GM12878 (cell line): ENCODE results near the gene SEPTIN1. TPM values are rescaled to one million over a fixed set of nuclear protein-coding genes. Genes with fewer than 3 reads are reported as not detected.
"Not testable (repeated sequence)": the region's sequence is repeated elsewhere in the genome, so short reads cannot be mapped to it uniquely, and the experiment has no call there.

Experiments
- ATAC-seq: fragments of 200-7000 bp; cut with Tn5 transposase; 3 replicates; pipeline ENCODE4 v1.9.1; 2020; ENCODE audit warnings: mild to moderate bottlenecking, moderate library complexity
- BruUV-seq: library from RNA; stranded (reverse); fragments of 400-500 nt; replicated peaks from 2 replicates; lab custom pipeline; 2021; lab: Mats Ljungman, UMichigan
- CTCF ChIA-PET: fragments of 300-600 bp; sonication (Branson Sonifier 250); formaldehyde crosslinking; extraction: SDS; loops from one replicate; lab custom pipeline; 2021; ENCODE audit warnings: inconsistent platforms; lab: Yijun Ruan, JAX
- POLR2A ChIA-PET: fragments of 350-600 bp; formaldehyde crosslinking; extraction: SDS; loops from one replicate; lab custom pipeline; 2021; ENCODE audit warnings: inconsistent platforms; lab: Charles Lee
- RAD21 ChIA-PET: fragments of 300-600 bp; sonication (Branson Sonifier 250); formaldehyde crosslinking; loops from one replicate; lab custom pipeline; 2023; ENCODE audit warnings: antibody characterized with exemption; ENCODE audit not compliant: unreplicated experiment; lab: Charles Lee
- SMC1A ChIA-PET: fragments of 300-600 bp; sonication (Branson Sonifier 250); formaldehyde crosslinking; loops from one replicate; lab custom pipeline; 2023; ENCODE audit not compliant: unreplicated experiment, uncharacterized antibody; lab: Charles Lee
- DNase-seq: peaks from one replicate; pipeline ENCODE4 v3.0.0-alpha.2; 2011; ENCODE audit warnings: low read depth, low spot score
- FAIRE-seq: peaks from 3 replicates; lab custom pipeline; 2011; peaks lifted over from hg19 to GRCh38; lab: Jason Lieb, UNC
- H2AFZ ChIP-seq: 2 replicates; pipeline ENCODE4 v1.6.0; 2011; ENCODE audit warnings: low read depth, low read length, control low read depth; ENCODE audit not compliant: control insufficient read depth
- H3K27ac ChIP-seq: 2 replicates; pipeline ENCODE4 v1.5.1; 2011; ENCODE audit warnings: control low read depth; ENCODE audit not compliant: control insufficient read depth, insufficient read depth
- H3K27me3 ChIP-seq, 2 experiments: replicated peaks in 1 of 2; 2 replicates each; pipeline versions ENCODE4 v1.6.0 to v1.6.1; 2011; ENCODE audit warnings: low read length in 1 of 2; ENCODE audit not compliant: control insufficient read depth in 2 of 2, insufficient read depth in 2 of 2
- H3K36me3 ChIP-seq, 2 experiments: 2 replicates each; pipeline ENCODE4 v1.5.1; 2011; ENCODE audit warnings: low read length in 1 of 2; ENCODE audit not compliant: control insufficient read depth in 2 of 2, insufficient read depth in 2 of 2
- H3K4me1 ChIP-seq: 2 replicates; pipeline ENCODE4 v1.6.1; 2011; ENCODE audit warnings: mild to moderate bottlenecking, low read length, moderate library complexity, mixed read lengths; ENCODE audit not compliant: control insufficient read depth, insufficient read depth
- H3K4me2 ChIP-seq: 2 replicates; pipeline ENCODE4 v1.6.0; 2011; ENCODE audit warnings: control low read depth; ENCODE audit not compliant: control insufficient read depth, insufficient read depth
- H3K4me3 ChIP-seq: fragments of 200-600 bp; sonication (generic); 2 replicates; pipeline ENCODE4 v1.5.1; 2016
- H3K79me2 ChIP-seq: 2 replicates; pipeline ENCODE4 v1.6.0; 2011; ENCODE audit warnings: low read length; ENCODE audit not compliant: control insufficient read depth, insufficient read depth
- H3K9ac ChIP-seq: 2 replicates; pipeline ENCODE4 v1.8.0; 2011; ENCODE audit warnings: low read length, control low read depth, mixed read lengths; ENCODE audit not compliant: control insufficient read depth, insufficient read depth
- H3K9me3 ChIP-seq: replicated peaks from 3 replicates; pipeline ENCODE4 v1.5.1; 2011; ENCODE audit warnings: mild to moderate bottlenecking, low read length; ENCODE audit not compliant: control insufficient read depth, insufficient read depth
- H4K20me1 ChIP-seq: 2 replicates; pipeline ENCODE4 v1.6.0; 2011; ENCODE audit not compliant: control insufficient read depth, insufficient read depth
- BHLHE40 ChIP-seq, 2 experiments: fragments of 450-650 bp in 1 of 2; IDR thresholded peaks; 2 replicates each; pipeline ENCODE4 v1.6.1; 2011 to 2017; ENCODE audit warnings: low read depth in 2 of 2, borderline replicate concordance in 1 of 2, improper control_type of control experiment in 1 of 2, low read length in 1 of 2, mild to moderate bottlenecking in 1 of 2
- IKZF2 ChIP-seq, 2 experiments: fragments of 450-650 bp; IDR thresholded peaks; 2 replicates each; pipeline ENCODE4 v1.6.1; 2017; ENCODE audit warnings: mild to moderate bottlenecking in 2 of 2, moderate library complexity in 2 of 2
- MTA2 ChIP-seq: fragments of 450-650 bp; IDR thresholded peaks from 2 replicates; pipeline ENCODE4 v1.6.1; 2016; ENCODE audit warnings: low read depth, mild to moderate bottlenecking, moderate library complexity
- NKRF ChIP-seq: fragments of 450-650 bp; conservative IDR thresholded peaks from 2 replicates; pipeline ENCODE4 v1.6.1; 2017; ENCODE audit warnings: mild to moderate bottlenecking, moderate library complexity
- RAD51 ChIP-seq: fragments of 450-650 bp; IDR thresholded peaks from 2 replicates; pipeline ENCODE4 v1.6.1; 2016; ENCODE audit warnings: moderate library complexity, mild to moderate bottlenecking, inconsistent platforms
- SPI1 ChIP-seq: IDR thresholded peaks from 2 replicates; pipeline ENCODE4 v1.6.1; 2011; ENCODE audit warnings: low read depth, mild to moderate bottlenecking, low read length, moderate library complexity, borderline replicate concordance; ENCODE audit not compliant: insufficient read depth
- WGBS: methylation state at CpG from one replicate; pipeline ENCODE4 v1.1.6; 2016; ENCODE audit warnings: low lambda C conversion rate; ENCODE audit not compliant: insufficient replicate concordance, insufficient coverage; ENCODE audit errors: missing lambda C conversion rate; 5-methylcytosine and 5-hydroxymethylcytosine counted together
- in situ Hi-C: fragments of 300-500 bp; cut with MboI; formaldehyde crosslinking; loops from 9 replicates; pipeline ENCODE4 v1.14.3; 2018; ENCODE audit warnings: mixed read lengths
- intact Hi-C: fragments of 100-400 bp; cut with micrococcal nuclease; formaldehyde crosslinking; loops from one replicate; pipeline ENCODE4 v1.14.2; 2022; ENCODE audit not compliant: unreplicated experiment
- polyA plus RNA-seq, 11 experiments: library from polyadenylated mRNA; depleted of rRNA in 4 of 11; unstranded in 6 of 11; stranded (reverse) in 5 of 11; fragments of >200 nt; fragmentation: Nextera tagmentation in 4 of 11; fragmentation: Illumina TruSeq in 1 of 11; extraction: Ambion mirVana in 4 of 11; extraction: Trizol in 1 of 11; gene quantifications; 1 replicate in 1 of 11; 2 replicates in 10 of 11; pipeline versions ENCODE4 v1.2.1 to v1.2.3, GENCODE V29; 2011 to 2016; ENCODE audit warnings: inconsistent platforms in 2 of 11, missing spikeins in 2 of 11, low read depth in 1 of 11
- small RNA-seq: library from RNA; depleted of rRNA; stranded (forward); fragments of <200 nt; gene quantifications from one replicate; pipeline ENCODE3, GENCODE V24; 2014
- total RNA-seq, 4 experiments: library from RNA; depleted of rRNA in 3 of 4; stranded (reverse); fragments of >200 nt in 3 of 4; fragmentation: Illumina TruSeq in 1 of 4; extraction: Trizol in 1 of 4; gene quantifications; 2 replicates each; pipeline versions ENCODE4 v1.2.1 to v1.2.3, GENCODE V29; 2013 to 2021

Gene SEPTIN1
- total and polyA plus RNA-seq, 10 of the 15 experiments (the other 5 are each of a cell fraction or from before 2014, with no cell fraction given) = 2.8 to 153 (median 94.1) TPM

GRCh38 chr16:30335028-30335597, 47.2 kb downstream of the SEPTIN1 start (continued):
- TF ChIP-seq NKRF = peak; percentile 74

- Histone ChIP-seq H3K4me3 (peak overlapping the region; percentile 62; the same call in 1 of the 2 replicates), H3K9ac (peak overlapping the region; percentile 27; the same call in 1 of the 2 replicates), H3K27ac (peak overlapping the region; percentile 25)
- FAIRE-seq, BruUV-seq, H3K27me3 ChIP-seq, H3K4me2 ChIP-seq, H3K4me1 ChIP-seq, intact Hi-C loops, H3K79me2 ChIP-seq, in situ Hi-C loops, H4K20me1 ChIP-seq, DNase-seq, H3K36me3 ChIP-seq, H2AFZ ChIP-seq, H3K9me3 ChIP-seq: not testable (repeated sequence)
- 1% methylated on average over 6 of the region's 33 CpGs for WGBS
- ChIA-PET CTCF (interaction anchor here (1.5 kb wide), 1 partner anchor 36 kb away, joined by 5 read pairs; the partner anchor contains the start of gene TBC1D10B), SMC1A (interaction anchor here (0.9 to 1.6 kb wide), 2 partner anchors 20 to 37 kb away, joined by 5 to 6 read pairs; partner anchors contain the start of gene CD2BP2), POLR2A (interaction anchor here (0.8 to 2.4 kb wide), 4 partner anchors 20 to 299 kb away, joined by 3 to 9 read pairs (median 4); no protein-coding TSS in a partner anchor), RAD21 (interaction anchor here (0.6 to 2.1 kb wide), 5 partner anchors 16 to 242 kb away, joined by 3 to 8 read pairs (median 4); no protein-coding TSS in a partner anchor)
- ATAC-seq = peak; percentile 97
- TF ChIP-seq NKRF (peak; percentile 42; the same call in 1 of the 2 replicates), MTA2 (peak; percentile 14; the same call in 1 of the 2 replicates), SPI1 (peak; percentile 19; the same call in 1 of the 2 replicates), RAD51 (peak; percentile 30; the same call in 1 of the 2 replicates), IKZF2 (IDR thresholded peaks at IDR 0.05) (0 out of 4 replicates have a peak, but pooled peaks of 1 of the 2 experiments have one; percentile 12), BHLHE40 (IDR thresholded peaks at IDR 0.05; ENCODE audit: borderline replicate concordance in 1 of 2, low read depth in 2 of 2, low read length in 1 of 2) (peak; percentile 51 to 76; a peak in 3 of 4 replicates)
These were observed 47.8 kb downstream of the SEPTIN1 start for GRCh38 chr16:30334473-30334989.

Small RNA genes within 50 kb of the gene (small RNA-seq; reads per million reads assigned to genes)
- 0.70 reads per million, percentile 19 among the genes with 10 or more reads in this experiment for gene RF00406

Other genes starting within 250 kb of the SEPTIN1 start
Only the 7 nearest of the 19 such genes appear.
- 25.1 and 27.9 TPM in 2 replicates for gene CD2BP2, start 27.3 kb downstream of the SEPTIN1 start, total RNA-seq (2014; rRNA removed)
- gene CD2BP2, start 27.3 kb downstream of the SEPTIN1 start, total RNA-seq (2014; rRNA removed; fragmentation: Illumina TruSeq; extraction: Trizol) = 26.5 and 29.3 TPM in 2 replicates
- 47.9 and 52.8 TPM in 2 replicates for gene CD2BP2, start 27.3 kb downstream of the SEPTIN1 start, total RNA-seq (2021)
- 36.7 and 46.6 TPM in 2 replicates for gene CD2BP2, start 27.3 kb downstream of the SEPTIN1 start, polyA plus RNA-seq (2011; rRNA removed)
- 26.8 and 33.3 TPM in 2 replicates for gene CD2BP2, start 27.3 kb downstream of the SEPTIN1 start, polyA plus RNA-seq (2014; fragmentation: Illumina TruSeq; extraction: Trizol)
- 1 to 10 TPM; 3.3 to 5.5 TPM for gene CD2BP2, start 27.3 kb downstream of the SEPTIN1 start, polyA plus RNA-seq (2014; fragmentation: Nextera tagmentation; extraction: Ambion mirVana)
- 34.3 and 35.8 TPM in 2 replicates for gene CD2BP2, start 27.3 kb downstream of the SEPTIN1 start, polyA plus RNA-seq (2014; rRNA removed)
- 10 to 100 TPM; 44.5 to 46.0 TPM for gene CD2BP2, start 27.3 kb downstream of the SEPTIN1 start, polyA plus RNA-seq (2016; fragmentation: Nextera tagmentation; extraction: Ambion mirVana)
- gene TBC1D10B, start 12.1 kb downstream of the SEPTIN1 start, total RNA-seq (2014; rRNA removed) = 19.5 and 25.5 TPM in 2 replicates
- gene TBC1D10B, start 12.1 kb downstream of the SEPTIN1 start, total RNA-seq (2014; rRNA removed; fragmentation: Illumina TruSeq; extraction: Trizol) = 11.5 TPM in 2 replicates
- gene TBC1D10B, start 12.1 kb downstream of the SEPTIN1 start, total RNA-seq (2021) = 44.0 and 51.2 TPM in 2 replicates
- gene TBC1D10B, start 12.1 kb downstream of the SEPTIN1 start, polyA plus RNA-seq (2011; rRNA removed) = 6.4 and 11.4 TPM in 2 replicates
- 15.7 and 19.0 TPM in 2 replicates for gene TBC1D10B, start 12.1 kb downstream of the SEPTIN1 start, polyA plus RNA-seq (2014; fragmentation: Illumina TruSeq; extraction: Trizol)
- 1 to 10 TPM; 2.2 to 4.4 TPM for gene TBC1D10B, start 12.1 kb downstream of the SEPTIN1 start, polyA plus RNA-seq (2014; fragmentation: Nextera tagmentation; extraction: Ambion mirVana)
- 26.2 and 30.7 TPM in 2 replicates for gene TBC1D10B, start 12.1 kb downstream of the SEPTIN1 start, polyA plus RNA-seq (2014; rRNA removed)
- gene TBC1D10B, start 12.1 kb downstream of the SEPTIN1 start, polyA plus RNA-seq (2016; fragmentation: Nextera tagmentation; extraction: Ambion mirVana) = 10 to 100 TPM in 1 of 2 experiments, 1 to 10 TPM in 1; 6.9 to 11.6 TPM
- not detected in 2 replicates for gene MYL11, start 7.8 kb downstream of the SEPTIN1 start, total RNA-seq (2014; rRNA removed)
- gene MYL11, start 7.8 kb downstream of the SEPTIN1 start, total RNA-seq (2014; rRNA removed; fragmentation: Illumina TruSeq; extraction: Trizol) = not detected in 2 replicates
- not detected in 2 replicates for gene MYL11, start 7.8 kb downstream of the SEPTIN1 start, total RNA-seq (2021)
- gene MYL11, start 7.8 kb downstream of the SEPTIN1 start, polyA plus RNA-seq (2011; rRNA removed) = 0.61 TPM in 1 of 2 replicates, not detected in the other
- 1.2 TPM in 1 of 2 replicates, not detected in the other for gene MYL11, start 7.8 kb downstream of the SEPTIN1 start, polyA plus RNA-seq (2014; fragmentation: Illumina TruSeq; extraction: Trizol)
- gene MYL11, start 7.8 kb downstream of the SEPTIN1 start, polyA plus RNA-seq (2014; fragmentation: Nextera tagmentation; extraction: Ambion mirVana) = under 1 TPM in 1 of 2 experiments, not detected in 1; 0.79 TPM
- gene MYL11, start 7.8 kb downstream of the SEPTIN1 start, polyA plus RNA-seq (2014; rRNA removed) = 0.19 and 2.5 TPM in 2 replicates
- under 1 TPM in 1 of 2 experiments, not detected in 1; 0.33 TPM for gene MYL11, start 7.8 kb downstream of the SEPTIN1 start, polyA plus RNA-seq (2016; fragmentation: Nextera tagmentation; extraction: Ambion mirVana)
- 10.5 and 10.6 TPM in 2 replicates for gene ZNF48, start 12.9 kb upstream of the SEPTIN1 start, total RNA-seq (2014; rRNA removed)
- gene ZNF48, start 12.9 kb upstream of the SEPTIN1 start, total RNA-seq (2014; rRNA removed; fragmentation: Illumina TruSeq; extraction: Trizol) = 6.4 and 6.6 TPM in 2 replicates
- gene ZNF48, start 12.9 kb upstream of the SEPTIN1 start, total RNA-seq (2021) = 11.1 and 12.0 TPM in 2 replicates
- 3.2 and 4.0 TPM in 2 replicates for gene ZNF48, start 12.9 kb upstream of the SEPTIN1 start, polyA plus RNA-seq (2011; rRNA removed)
- gene ZNF48, start 12.9 kb upstream of the SEPTIN1 start, polyA plus RNA-seq (2014; fragmentation: Illumina TruSeq; extraction: Trizol) = 1.3 and 4.5 TPM in 2 replicates
- 1 to 10 TPM in 1 of 2 experiments, under 1 TPM in 1; 0.14 to 1.0 TPM for gene ZNF48, start 12.9 kb upstream of the SEPTIN1 start, polyA plus RNA-seq (2014; fragmentation: Nextera tagmentation; extraction: Ambion mirVana)
- 7.0 and 8.6 TPM in 2 replicates for gene ZNF48, start 12.9 kb upstream of the SEPTIN1 start, polyA plus RNA-seq (2014; rRNA removed)
- gene ZNF48, start 12.9 kb upstream of the SEPTIN1 start, polyA plus RNA-seq (2016; fragmentation: Nextera tagmentation; extraction: Ambion mirVana) = 1 to 10 TPM in 1 of 2 experiments, under 1 TPM in 1; 0.88 to 1.2 TPM
- 4.9 and 6.2 TPM in 2 replicates for gene ZNF771, start 25.0 kb upstream of the SEPTIN1 start, total RNA-seq (2014; rRNA removed)
- gene ZNF771, start 25.0 kb upstream of the SEPTIN1 start, total RNA-seq (2014; rRNA removed; fragmentation: Illumina TruSeq; extraction: Trizol) = 1.7 and 2.2 TPM in 2 replicates
- 5.2 and 5.4 TPM in 2 replicates for gene ZNF771, start 25.0 kb upstream of the SEPTIN1 start, total RNA-seq (2021)
- 1.9 and 2.3 TPM in 2 replicates for gene ZNF771, start 25.0 kb upstream of the SEPTIN1 start, polyA plus RNA-seq (2011; rRNA removed)
- 0.62 and 1.0 TPM in 2 replicates for gene ZNF771, start 25.0 kb upstream of the SEPTIN1 start, polyA plus RNA-seq (2014; fragmentation: Illumina TruSeq; extraction: Trizol)
- 1 to 10 TPM in 1 of 2 experiments, under 1 TPM in 1; 0.98 to 2.0 TPM for gene ZNF771, start 25.0 kb upstream of the SEPTIN1 start, polyA plus RNA-seq (2014; fragmentation: Nextera tagmentation; extraction: Ambion mirVana)
- gene ZNF771, start 25.0 kb upstream of the SEPTIN1 start, polyA plus RNA-seq (2014; rRNA removed) = 5.1 and 6.9 TPM in 2 replicates
- 1 to 10 TPM; 5.7 to 7.6 TPM for gene ZNF771, start 25.0 kb upstream of the SEPTIN1 start, polyA plus RNA-seq (2016; fragmentation: Nextera tagmentation; extraction: Ambion mirVana)
- gene DCTPP1, start 47.5 kb upstream of the SEPTIN1 start, total RNA-seq (2014; rRNA removed) = 82.2 and 93.4 TPM in 2 replicates
- 64.3 and 72.1 TPM in 2 replicates for gene DCTPP1, start 47.5 kb upstream of the SEPTIN1 start, total RNA-seq (2014; rRNA removed; fragmentation: Illumina TruSeq; extraction: Trizol)
- 151 and 157 TPM in 2 replicates for gene DCTPP1, start 47.5 kb upstream of the SEPTIN1 start, total RNA-seq (2021)
- 142 and 183 TPM in 2 replicates for gene DCTPP1, start 47.5 kb upstream of the SEPTIN1 start, polyA plus RNA-seq (2011; rRNA removed)
- gene DCTPP1, start 47.5 kb upstream of the SEPTIN1 start, polyA plus RNA-seq (2014; fragmentation: Illumina TruSeq; extraction: Trizol) = 88.1 and 117 TPM in 2 replicates
- gene DCTPP1, start 47.5 kb upstream of the SEPTIN1 start, polyA plus RNA-seq (2014; fragmentation: Nextera tagmentation; extraction: Ambion mirVana) = 100 to 1,000 TPM in 1 of 2 experiments, 10 to 100 TPM in 1; 76.6 to 162 TPM
- gene DCTPP1, start 47.5 kb upstream of the SEPTIN1 start, polyA plus RNA-seq (2014; rRNA removed) = 173 and 179 TPM in 2 replicates
- gene DCTPP1, start 47.5 kb upstream of the SEPTIN1 start, polyA plus RNA-seq (2016; fragmentation: Nextera tagmentation; extraction: Ambion mirVana) = 100 to 1,000 TPM; 255 to 266 TPM
- 33.5 and 40.8 TPM in 2 replicates for gene SEPHS2, start 63.3 kb upstream of the SEPTIN1 start, total RNA-seq (2014; rRNA removed)
- 36.3 and 38.9 TPM in 2 replicates for gene SEPHS2, start 63.3 kb upstream of the SEPTIN1 start, total RNA-seq (2014; rRNA removed; fragmentation: Illumina TruSeq; extraction: Trizol)
- gene SEPHS2, start 63.3 kb upstream of the SEPTIN1 start, total RNA-seq (2021) = 85.9 and 86.2 TPM in 2 replicates
- gene SEPHS2, start 63.3 kb upstream of the SEPTIN1 start, polyA plus RNA-seq (2011; rRNA removed) = 94.3 and 102 TPM in 2 replicates
- 69.9 and 80.6 TPM in 2 replicates for gene SEPHS2, start 63.3 kb upstream of the SEPTIN1 start, polyA plus RNA-seq (2014; fragmentation: Illumina TruSeq; extraction: Trizol)
- gene SEPHS2, start 63.3 kb upstream of the SEPTIN1 start, polyA plus RNA-seq (2014; fragmentation: Nextera tagmentation; extraction: Ambion mirVana) = 10 to 100 TPM; 21.6 to 37.4 TPM
- gene SEPHS2, start 63.3 kb upstream of the SEPTIN1 start, polyA plus RNA-seq (2014; rRNA removed) = 76.4 and 76.5 TPM in 2 replicates
- gene SEPHS2, start 63.3 kb upstream of the SEPTIN1 start, polyA plus RNA-seq (2016; fragmentation: Nextera tagmentation; extraction: Ambion mirVana) = 10 to 100 TPM; 75.9 to 99.8 TPM